GM19099 (cell line): Measurements from ENCODE around the gene SLC45A3.

Source experiments
- POLR2A ChIP-seq: IDR thresholded peaks from 3 replicates; pipeline ENCODE4 v1.6.1; 2011; ENCODE audit warnings: low read depth; ENCODE audit not compliant: insufficient read length; ENCODE audit errors: extremely low read depth

Gene SLC45A3

DNA sequence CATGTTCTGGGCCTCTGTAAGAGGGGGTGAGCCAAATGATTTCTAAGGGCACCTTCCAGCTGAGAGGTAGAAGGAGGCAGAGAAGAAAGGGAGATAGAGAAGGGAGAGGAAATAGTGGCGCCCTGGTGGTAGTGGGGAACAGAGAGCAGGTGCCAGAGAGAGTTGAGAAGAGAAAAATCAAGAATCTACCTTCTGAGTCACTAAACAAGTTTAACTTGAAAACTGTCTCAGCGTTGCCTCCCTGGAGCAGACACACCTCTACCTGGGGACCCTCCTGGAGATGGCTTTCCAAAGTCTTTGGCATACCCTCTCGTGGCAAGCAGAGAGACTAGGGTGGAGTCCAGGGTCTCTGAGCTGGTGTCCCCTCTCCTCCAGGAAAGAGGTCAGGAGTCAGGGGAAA, 1.1 kb upstream of the SLC45A3 start:
- TF ChIP-seq POLR2A: no peak

DNA sequence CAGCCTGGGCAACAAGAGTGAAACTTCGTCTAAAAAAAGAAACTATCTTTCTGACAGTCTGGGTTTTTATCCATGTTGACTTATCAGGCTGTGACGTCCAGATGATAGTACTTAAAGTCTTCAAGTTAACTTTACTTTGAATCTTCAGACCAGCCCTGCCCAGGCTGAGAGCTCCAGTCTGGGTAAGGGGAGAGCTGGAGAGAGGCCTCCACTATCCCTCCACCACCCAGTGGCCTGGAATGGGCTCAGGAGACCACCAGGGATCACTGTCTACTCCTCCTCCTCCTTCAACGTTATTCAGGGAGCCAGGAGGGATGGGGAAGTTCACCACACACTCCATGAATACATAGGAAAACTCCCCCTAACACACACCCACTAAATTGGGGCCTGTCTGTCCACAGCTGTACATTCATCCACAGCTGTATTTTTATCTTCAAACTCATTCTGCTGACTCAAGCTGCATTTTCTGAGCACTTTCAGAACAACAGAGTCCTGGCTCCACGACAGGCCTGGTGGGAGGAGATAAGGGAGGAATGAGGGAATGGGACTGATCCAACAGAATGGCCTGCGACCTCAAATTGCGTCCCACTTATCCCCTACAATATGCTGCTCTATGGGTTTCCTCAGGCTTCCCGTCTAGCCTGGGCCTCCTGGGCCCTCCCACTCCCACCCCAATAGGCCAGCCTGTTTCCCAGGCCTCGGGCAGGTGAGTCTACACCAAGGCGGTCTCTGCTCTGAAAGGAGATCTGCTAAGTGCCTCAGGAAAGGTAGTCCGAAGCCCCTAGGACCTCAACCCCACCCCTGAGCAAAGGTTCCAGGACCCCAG, 1.8 kb downstream of the SLC45A3 start:
- no peak for TF ChIP-seq POLR2A

DNA sequence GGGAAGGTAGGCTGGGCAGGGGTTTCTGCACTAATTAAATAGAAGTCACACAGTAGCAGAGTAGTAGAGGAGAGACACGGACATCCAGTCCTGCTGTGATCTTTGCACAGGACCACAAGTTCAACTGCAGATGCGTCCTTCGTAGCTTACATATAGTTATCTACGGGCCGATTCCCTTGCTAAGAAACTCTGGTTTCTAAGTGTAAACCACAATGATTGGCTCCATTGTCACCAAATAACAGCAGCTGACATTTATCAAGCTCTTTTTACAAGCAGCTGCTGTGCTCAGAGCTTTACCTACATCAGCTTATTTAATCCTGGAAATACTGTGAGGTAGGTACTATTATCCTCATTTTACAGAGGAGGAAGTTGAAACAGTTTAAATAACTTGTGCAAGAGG, 3.1 kb downstream of the SLC45A3 start:
- TF ChIP-seq POLR2A: no peak

DNA sequence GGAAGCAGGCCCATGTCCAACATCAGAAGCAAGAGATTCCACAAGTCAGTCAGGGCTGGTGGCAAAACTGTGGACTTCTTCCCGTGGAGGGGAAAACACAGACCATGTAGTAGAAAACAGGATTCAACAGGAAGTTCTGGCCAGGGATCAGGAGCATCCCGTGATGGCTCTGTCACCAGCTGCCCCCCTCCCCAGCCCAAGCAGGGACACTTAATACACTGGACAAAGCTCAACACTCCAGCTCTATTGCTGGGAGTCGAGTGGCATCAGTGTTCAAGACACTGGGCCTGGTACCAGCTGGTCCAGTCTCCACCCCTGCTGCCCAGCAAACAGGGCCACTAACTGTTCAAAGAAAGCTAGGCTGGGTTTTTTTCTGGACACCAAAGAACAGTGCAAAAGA, 3.7 kb downstream of the SLC45A3 start:
- TF ChIP-seq POLR2A: no peak

DNA sequence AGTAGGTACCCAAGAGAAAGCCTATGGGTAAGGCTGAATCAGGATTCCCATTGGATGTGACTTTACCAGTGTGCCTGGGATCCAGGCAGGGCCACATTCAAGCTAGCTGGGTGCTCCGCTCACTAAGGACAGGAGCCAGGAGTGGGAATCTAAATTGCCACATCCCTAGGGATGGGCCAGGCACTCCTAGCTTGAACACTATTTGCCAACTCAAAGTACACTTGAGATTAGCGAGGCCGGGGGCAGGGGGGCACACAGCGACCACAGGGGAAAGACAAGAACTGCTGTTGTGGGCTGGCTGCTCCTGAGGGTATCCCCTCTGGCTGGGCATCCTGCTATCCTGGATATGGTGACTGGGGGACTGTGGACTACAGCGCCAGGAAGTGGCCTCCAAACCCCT, 4.3 kb downstream of the SLC45A3 start:
- TF ChIP-seq POLR2A: no peak

DNA sequence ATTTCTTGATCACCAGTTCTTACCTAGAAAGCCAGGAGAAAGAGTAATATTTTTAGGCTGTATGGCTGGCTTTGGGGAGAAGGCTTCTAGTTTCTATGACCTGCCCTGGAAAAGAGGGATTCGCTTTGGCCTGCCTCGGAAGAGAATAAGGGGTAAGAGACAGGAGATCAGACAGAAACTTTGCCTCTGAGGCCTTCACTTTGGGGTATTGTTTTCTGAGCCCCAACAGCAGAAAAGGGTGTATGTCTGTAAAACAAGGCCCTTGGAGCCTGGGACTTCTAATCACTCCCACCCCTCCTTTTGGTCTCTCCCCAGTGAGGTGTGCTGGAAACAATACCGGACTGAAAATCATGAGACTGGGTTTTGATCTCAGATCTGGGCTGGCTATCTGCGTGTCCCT, 5.1 kb downstream of the SLC45A3 start:
- no peak for TF ChIP-seq POLR2A

DNA sequence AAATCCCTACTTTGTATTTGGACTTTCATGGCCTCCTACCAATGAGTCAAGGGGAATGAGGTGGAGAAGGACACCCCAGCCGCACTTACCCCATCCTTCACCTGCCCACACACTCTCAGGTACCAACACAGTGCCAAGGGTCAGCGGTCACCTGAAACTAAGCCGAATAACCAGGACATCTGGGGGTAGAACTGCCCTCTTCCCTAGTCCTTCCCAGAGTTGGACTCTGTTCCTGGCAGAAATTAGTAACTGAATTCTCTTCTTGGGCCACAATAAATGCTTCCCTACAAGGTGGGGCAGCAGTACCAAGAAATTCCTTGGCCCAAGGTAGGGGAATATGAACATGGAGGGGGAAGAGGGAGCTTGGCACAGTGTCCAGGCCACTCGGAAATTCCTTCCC, 7.3 kb downstream of the SLC45A3 start:
- no peak for TF ChIP-seq POLR2A

DNA sequence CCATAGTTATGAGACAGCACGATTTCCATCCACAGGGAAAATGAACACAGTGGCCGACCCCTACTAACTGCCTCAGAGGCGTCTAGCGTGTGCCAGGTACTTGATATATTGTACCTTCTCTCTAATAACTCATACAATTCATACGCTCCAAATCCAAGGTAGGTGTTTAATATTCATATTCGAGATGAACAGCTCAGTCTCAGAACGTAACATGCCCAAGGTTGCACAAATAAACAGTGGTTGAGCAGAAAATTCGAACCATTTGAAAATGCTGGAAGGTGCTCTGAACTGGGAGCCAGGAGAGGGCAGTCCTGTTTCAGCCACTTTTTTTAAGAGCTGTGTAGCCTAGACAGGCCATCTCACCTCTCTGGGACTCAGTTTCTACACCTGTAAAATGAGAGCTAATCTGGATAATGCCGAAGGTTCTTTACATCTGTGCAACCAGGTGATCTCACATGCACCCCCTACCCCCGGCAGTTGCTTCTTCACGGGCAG, 7.9 kb downstream of the SLC45A3 start:
- no peak for TF ChIP-seq POLR2A

DNA sequence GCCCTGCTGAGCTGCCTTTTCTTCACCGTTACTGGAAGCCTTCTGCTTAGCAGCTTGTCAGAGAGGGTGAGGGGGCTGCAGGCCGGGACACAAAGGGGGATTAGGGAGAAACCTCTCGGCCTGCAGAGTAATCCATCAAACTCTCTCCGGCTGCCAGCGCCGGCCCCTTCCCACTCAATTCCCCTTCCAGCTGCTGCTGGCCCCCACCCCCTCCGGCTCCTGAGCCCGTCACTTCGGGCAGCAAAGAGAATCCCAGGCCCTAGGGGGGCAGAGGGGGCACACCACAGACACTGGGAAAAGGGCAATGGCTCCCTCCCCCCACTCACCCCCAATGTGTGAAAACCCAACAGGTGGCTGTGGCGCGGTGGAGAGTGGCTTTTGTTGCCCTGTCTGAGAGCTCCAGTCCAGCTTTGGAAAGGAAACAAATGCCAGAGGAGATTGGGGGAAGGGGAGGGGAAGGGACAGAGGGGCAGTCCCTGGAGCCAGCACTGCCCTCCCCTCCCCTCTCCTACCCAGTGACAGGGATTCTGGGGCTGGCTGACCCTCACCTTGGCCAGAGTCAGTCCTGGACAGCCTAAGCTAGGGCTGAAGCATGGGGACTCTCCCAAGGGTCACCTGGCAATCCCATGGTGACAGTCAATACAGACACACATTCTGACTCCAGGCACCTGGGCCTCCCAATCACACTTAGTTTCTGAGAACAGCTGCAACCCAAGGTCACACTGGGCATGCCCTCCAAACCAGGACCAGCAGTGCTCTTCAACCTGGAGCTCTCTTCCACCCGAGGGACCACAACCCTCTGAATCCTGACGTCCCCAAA, 9.5 kb downstream of the SLC45A3 start:
- TF ChIP-seq POLR2A: no peak

DNA sequence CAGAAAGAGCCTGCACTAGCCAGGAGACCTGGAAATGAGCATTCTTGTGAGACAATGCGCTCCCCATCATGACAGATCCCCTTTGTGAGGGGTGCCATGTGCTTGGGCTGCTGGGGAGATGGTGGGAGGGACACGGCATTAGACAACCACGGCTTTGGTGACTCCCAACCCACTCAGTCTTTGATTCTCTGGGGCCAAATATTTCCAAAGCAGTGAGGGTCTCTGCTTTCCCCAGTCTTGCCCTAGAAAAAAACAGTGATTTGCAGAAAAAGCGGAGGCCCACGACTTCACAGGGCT, 10.2 kb downstream of the SLC45A3 start:
- TF ChIP-seq POLR2A: no peak

DNA sequence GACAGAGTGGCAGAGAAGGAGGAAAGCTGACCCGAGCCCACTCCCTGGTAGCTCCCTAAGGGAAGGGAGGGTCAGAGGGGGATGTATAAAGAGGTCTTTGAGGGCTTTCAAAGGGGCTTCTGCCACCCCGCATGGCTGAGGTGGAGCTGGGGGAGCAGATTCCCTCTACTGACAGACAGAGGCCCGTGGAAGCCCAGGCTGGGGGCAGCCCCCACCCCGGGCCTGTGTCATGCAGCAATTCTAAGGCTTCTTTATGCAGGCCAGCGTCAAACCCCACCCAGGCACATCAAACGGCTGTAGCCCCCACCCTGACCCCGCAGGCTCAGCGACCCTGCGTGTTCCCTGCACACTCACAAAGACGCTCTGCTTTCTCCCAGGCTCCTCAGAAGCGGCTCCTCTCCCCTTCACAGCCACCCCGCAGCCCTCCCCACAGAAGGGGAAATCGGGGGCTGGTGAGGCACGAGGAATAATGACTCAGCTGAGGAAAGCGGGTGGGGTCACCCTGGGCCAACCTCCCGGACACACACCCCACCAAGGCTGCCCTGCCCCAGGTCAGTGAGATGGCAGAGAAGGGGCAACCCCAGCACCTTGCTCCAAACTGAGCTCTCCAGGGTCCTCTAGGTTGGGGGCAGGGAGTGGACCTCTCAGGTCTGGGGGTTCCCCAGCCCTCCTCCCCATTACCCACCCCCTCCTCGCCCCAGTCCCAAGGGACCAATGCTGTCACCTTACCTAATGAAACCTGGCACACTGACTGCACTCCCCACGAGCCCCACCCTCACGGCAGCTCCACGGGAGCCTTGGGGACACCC, 10.8 kb downstream of the SLC45A3 start:
- peak; percentile 48 for TF ChIP-seq POLR2A

DNA sequence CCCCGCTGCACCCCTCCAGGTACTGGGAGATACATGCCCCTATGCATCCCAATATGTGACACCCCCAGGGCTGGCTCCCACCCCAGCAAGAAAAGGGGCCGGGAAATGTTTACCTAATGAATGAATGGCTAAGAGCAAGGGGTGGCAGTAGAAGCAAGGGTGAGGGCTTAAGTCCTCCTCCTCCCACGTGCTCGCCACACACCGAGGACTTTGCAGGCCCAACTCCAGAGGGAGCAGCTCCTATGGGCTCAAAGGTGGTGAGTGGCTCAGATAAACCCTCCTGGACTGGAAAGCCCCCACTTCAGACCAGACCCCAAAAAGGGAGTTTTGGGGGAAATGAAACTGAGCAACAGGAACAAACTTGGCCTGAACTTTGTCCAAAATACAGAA, 11.4 kb downstream of the SLC45A3 start:
- TF ChIP-seq POLR2A: no peak

DNA sequence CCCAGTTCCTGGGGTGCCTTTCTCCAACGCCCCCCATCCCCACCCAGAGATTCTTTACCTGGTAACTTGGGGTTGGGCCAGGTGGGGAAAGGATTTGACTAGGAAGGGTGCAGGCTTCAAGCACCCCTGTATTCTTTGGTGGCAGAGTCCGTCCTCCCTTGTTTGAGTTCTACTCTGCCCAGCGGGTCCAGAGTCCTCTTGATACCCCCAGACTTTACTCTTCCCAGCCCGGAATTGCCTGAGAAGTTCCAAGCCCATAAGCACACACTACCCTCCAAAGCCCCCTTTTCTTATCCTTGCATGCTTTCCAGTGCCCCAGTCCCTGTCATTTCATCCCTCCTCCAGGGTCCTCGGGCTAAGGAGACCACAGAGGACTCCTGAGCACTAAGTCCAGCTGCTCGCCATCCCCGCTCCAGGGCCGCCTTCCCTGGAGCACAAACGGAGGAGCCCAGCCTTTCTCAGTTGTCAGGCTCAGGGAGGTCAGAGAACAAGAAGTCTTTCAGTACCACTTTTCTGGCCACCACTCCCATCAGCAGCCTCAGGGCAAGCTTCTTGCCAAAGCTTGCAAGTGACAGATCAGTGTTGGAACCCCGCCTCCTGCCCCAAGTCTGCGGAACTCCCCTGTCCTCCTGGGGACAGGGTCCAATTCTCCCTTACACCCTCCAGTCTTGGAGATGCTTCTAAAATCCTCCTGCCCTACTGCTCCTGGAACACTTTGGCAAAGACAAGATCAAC, 12.2 kb downstream of the SLC45A3 start:
- no peak for TF ChIP-seq POLR2A

DNA sequence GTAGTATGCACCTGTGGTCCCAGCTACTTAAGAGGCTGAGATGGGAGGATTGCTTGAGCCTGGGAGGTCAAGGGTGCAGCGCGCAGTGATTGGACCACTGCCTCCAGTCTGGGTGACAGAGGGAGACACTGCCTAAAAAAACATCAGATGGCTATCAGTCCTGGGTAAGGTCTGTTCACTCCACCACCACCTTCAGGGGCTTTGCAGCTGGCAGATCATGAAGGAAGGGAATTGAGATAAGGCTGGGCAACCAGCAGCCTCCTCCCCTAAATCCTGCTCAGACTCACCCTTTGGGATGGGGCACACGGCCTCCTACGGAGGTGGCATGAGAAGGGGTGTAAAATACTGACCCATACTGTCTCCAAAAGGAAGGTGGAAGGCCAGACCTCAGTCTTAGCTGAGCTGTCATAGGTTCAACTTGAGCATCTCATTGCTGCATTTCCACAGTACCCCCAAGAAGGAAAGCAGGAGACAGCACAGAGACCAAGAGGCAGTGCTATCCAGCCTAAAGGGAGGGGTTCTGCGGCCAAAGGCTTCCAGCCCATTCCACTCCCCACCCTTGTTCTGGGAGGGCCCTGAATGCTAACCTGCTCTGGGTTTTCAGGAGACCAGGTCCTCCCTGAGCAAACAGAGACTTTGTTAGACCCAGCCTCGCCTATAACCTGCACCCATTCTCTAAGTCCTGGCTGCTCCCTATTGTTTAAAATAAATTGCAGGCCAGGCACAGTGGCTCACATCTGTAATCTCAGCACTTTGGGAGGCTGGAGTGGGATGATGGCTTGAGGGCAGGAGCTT, 13.7 kb downstream of the SLC45A3 start:
- no peak for TF ChIP-seq POLR2A
